Measurements from ENCODE around the gene SSUH2.

DNA sequence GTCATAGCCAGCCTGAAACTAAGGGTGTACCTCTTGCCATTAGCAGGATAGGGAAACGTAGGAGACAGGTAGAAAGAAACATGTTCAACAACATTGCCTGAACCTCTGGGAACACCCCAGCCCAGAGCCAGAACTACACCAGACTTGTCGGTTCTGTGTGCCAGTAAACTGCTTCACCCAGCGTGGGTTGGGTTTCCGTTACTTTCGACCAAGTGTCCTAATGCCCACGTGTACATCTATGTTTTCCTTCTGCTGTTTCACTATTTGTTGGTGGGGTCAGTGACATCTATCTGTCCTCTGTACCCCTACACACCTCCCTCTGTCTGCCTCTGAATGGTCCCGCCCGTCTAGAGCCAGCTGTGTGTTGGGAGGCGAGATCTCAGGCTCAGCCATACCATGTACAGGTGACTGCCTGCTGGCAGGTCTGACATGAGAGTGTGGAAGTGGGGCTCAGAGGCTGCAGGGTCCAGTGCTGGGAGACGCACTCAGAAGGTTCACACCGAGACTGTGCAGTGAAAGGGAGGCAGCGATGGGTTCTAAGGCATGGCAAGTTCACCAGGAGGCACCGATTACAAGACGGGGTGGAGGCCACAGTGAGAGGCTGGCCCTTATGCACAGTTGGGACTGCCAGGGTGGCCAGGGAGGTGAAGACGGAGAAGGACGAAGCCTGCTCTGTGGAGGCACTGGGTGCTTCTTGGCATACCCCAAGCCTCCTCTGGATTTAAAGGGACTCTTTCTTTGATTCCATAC is 36.4 kb downstream of the SSUH2 start:
- TF ChIP-seq, protein P1, sequence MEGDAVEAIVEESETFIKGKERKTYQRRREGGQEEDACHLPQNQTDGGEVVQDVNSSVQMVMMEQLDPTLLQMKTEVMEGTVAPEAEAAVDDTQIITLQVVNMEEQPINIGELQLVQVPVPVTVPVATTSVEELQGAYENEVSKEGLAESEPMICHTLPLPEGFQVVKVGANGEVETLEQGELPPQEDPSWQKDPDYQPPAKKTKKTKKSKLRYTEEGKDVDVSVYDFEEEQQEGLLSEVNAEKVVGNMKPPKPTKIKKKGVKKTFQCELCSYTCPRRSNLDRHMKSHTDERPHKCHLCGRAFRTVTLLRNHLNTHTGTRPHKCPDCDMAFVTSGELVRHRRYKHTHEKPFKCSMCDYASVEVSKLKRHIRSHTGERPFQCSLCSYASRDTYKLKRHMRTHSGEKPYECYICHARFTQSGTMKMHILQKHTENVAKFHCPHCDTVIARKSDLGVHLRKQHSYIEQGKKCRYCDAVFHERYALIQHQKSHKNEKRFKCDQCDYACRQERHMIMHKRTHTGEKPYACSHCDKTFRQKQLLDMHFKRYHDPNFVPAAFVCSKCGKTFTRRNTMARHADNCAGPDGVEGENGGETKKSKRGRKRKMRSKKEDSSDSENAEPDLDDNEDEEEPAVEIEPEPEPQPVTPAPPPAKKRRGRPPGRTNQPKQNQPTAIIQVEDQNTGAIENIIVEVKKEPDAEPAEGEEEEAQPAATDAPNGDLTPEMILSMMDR (IDR thresholded peaks at IDR 0.05), result no peak
- TF ChIP-seq ZFX (IDR thresholded peaks at IDR 0.05; ENCODE audit: borderline replicate concordance), result no peak

Measured in 22Rv1 (cell line).